Measurements from ENCODE around the gene POLR2E.

The POLR2E gene

DNA sequence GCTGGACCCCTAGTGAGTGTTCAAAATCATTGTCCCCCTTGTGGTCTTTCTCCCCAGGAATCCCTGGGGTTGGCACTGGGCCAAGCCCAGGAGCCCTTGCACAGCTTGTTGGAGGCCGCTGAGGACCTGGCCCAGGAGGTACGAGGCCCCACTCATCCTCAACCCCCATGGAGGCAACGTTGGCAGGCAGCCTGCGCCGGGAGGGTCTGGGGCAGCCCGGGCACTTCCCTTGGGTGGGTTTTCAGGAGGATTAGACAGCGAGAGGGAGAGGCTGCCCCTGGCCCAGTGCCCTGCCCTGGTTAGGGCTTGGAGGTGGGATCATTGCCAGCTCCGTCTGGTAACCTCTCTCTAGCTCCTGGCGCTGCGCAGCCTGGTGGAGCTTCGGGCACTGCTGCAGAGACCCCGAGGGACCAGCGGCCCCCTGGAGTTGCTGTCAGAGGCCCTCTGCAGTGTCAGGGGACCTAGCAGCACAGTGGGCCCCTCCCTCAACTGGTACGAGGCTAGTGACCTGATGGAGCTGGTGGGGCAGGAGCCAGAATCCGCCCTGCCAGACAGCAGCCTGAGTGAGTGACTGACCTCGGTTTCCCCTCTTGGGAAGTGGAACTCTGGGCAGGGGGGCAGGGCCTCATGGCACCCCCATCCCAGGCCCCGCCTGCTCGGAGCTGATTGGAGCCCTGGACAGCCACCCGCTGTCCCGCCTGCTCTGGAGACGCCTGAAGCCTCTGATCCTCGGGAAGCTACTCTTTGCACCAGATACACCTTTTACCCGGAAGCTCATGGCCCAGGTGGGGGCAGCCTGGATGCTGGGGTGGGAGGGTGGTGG, 52.3 kb downstream of the POLR2E start:
- DNase-seq: no peak

DNA sequence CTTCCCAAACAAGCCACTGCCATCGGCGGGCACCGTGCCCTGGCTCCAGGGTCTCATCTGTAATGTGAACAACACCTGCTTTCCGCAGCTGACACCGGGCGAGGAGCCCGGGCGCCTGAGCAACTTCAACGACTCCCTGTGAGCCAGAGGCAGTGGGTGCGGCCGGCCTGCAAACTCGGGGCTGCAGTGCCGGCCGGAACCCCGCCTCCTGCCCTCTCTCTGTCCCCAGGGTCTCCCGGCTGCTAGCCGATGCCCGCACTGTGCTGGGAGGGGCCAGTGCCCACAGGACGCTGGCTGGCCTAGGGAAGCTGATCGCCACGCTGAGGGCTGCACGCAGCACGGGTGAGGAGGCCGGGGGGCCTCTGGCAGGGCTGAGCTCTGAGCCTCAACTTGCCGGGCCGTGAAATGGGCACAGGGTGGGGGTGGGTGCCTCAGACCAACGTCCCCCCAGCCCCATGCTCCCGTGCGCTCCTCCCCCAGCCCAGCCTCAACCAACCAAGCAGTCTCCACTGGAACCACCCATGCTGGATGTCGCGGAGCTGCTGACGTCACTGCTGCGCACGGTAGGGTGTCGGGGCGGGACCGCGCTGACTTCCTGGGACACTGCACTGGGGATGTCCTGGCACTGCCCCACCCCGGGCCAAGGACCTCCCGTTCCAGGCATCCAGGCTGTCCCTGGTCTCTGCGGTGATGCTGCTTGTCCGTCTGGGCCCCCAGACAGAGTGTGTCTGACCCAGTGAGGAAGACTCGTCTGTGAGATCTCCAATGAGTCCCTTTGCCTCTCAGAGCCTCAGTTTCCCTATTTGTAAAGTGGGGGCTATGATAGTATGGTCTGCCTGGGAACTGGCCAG, 53.1 kb downstream of the POLR2E start:
- no peak for DNase-seq

- no peak for DNase-seq
Observed at GRCh38 chr19:1041272-1041834, 53.8 kb downstream of the POLR2E start.

DNA sequence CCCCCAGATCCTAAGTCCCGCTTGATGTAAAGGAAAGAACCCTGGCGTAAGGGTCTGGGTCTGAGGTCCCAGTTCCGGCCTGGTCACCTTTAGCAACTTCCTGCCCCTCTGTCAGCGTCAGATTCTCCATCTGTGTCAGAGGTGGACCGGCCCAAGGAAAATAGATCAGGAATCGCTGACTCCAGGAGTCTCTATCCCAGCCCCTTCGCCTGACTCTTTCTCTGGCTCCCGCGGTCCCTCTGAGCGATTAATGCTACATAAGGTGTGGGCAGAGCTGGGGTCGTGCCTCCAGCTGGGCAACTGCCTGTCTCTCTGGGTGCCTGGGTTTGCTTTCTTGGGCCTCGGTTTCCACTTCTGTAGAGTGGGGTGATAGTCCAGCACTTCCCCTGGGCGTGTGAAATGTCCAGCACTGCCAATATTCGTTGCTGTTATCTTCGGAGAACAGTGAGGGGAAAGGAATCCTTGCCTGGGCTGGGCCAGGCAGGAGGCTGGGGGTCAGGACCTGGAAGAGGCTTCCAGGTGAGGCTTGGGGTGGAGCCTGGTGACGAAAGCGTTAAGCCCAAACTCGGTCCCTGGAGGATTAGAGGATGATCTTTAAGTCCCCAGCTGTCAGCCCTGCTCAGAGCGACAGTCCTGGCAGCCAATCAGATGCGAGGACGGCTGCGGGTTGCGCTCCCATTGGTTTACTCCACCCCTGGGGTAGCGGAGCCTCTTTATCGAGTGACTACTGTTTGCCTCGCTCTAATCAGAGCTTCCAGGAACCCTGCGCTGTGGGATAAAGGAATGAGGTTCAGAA, 54.5 kb downstream of the POLR2E start:
- peak; percentile 94 for DNase-seq

- DNase-seq: peak; percentile 99
Observed at GRCh38 chr19:1039646-1040475, 55.3 kb downstream of the POLR2E start, which contains the start of gene ABCA7. Gene ABCA7, plus strand, starts transcription at chr19:1040107. Its CDS starts 1,255 bp downstream, at chr19:1041362.

DNA sequence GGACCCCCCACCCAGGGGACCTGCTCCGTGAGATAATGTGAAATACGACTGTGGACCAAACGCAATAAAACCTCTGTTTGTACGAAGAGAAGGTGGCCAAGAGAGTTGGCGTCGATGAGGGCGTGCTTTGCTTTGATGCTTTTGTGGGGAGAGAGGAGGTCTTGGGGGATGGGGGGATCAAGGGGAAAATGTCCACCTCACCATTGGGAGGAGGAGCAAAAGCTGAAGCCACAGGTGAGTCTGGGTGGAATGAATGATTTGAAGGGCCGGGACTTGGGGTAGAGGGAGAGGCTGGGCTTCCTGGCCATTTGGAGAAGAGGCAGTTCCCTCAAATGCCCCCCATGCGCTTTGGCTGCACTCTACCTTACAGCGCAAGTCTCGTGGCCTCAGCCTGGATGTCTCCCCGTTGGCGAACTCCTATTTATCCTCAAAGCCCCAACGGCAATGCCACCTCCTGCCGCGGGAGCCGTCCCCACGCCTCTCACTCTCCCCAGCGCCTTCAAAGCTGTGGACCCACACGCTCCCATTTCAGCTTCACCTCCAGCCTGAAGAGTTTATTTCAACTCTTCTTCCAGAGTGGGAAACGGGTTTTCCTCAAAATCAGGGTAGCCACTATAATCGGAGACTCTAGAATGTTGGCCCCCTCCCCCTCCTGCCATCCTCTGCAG, 56.1 kb downstream of the POLR2E start:
- no peak for DNase-seq

GRCh38 chr19:1037621-1038064, 57.5 kb downstream of the POLR2E start:
- DNase-seq: peak; percentile 30
